Osteoblast (primary cell): ENCODE measurements around the gene CCDC27. TPM values are rescaled to one million over a fixed set of nuclear protein-coding genes. Genes with fewer than 3 reads are reported as not detected.
A peak's percentile ranks its signal among the peaks of the same experiment; 100 is the strongest.
"Not testable (repeated sequence)": the region's sequence is repeated elsewhere in the genome, so short reads cannot be mapped to it uniquely, and the experiment has no call there.

Experiments used
- DNase-seq: peaks from one replicate; pipeline ENCODE4 v3.0.0; 2011; ENCODE audit warnings: low spot score, mixed read lengths; ENCODE audit not compliant: insufficient read length; ENCODE audit errors: missing footprints
- H2AFZ ChIP-seq: 2 replicates; pipeline ENCODE4 v1.6.0; 2011; ENCODE audit warnings: mild to moderate bottlenecking, low read length
- H3K27ac ChIP-seq: 2 replicates; pipeline ENCODE4 v1.5.1; 2011; ENCODE audit warnings: mild to moderate bottlenecking, low read depth, low read length, moderate library complexity
- H3K27me3 ChIP-seq: 2 replicates; pipeline ENCODE4 v1.6.0; 2012; ENCODE audit warnings: mild to moderate bottlenecking, control low read depth, inconsistent platforms, low read length, moderate library complexity; ENCODE audit not compliant: insufficient read depth
- H3K36me3 ChIP-seq: 2 replicates; pipeline ENCODE4 v1.5.1; 2011; ENCODE audit warnings: mild to moderate bottlenecking, low read length, control low read depth, moderate library complexity; ENCODE audit not compliant: insufficient read depth
- H3K4me1 ChIP-seq: 2 replicates; pipeline ENCODE4 v1.5.1; 2011; ENCODE audit warnings: mild to moderate bottlenecking, low read length, control low read depth, moderate library complexity; ENCODE audit not compliant: insufficient read depth
- H3K4me2 ChIP-seq: 2 replicates; pipeline ENCODE4 v1.6.0; 2011; ENCODE audit warnings: mild to moderate bottlenecking, low read length; ENCODE audit not compliant: insufficient read depth
- H3K4me3 ChIP-seq: fragments of 200-600 bp; sonication (generic); 3 replicates; pipeline ENCODE4 v1.5.1; 2012; ENCODE audit warnings: mild to moderate bottlenecking, low read length, inconsistent platforms; ENCODE audit not compliant: insufficient read depth
- H3K79me2 ChIP-seq: 2 replicates; pipeline ENCODE4 v1.6.0; 2012; ENCODE audit warnings: mild to moderate bottlenecking, low read length, control low read depth, inconsistent platforms; ENCODE audit not compliant: insufficient read depth
- H3K9me3 ChIP-seq: 2 replicates; pipeline ENCODE4 v1.5.1; 2011; ENCODE audit warnings: low read depth, low read length, control low read depth
- H4K20me1 ChIP-seq: 2 replicates; pipeline ENCODE4 v1.6.0; 2012; ENCODE audit warnings: mild to moderate bottlenecking, low read length, control low read depth; ENCODE audit not compliant: insufficient read depth
- total RNA-seq: library from RNA; depleted of rRNA; stranded (reverse); fragments of >200 nt; gene quantifications from 2 replicates; pipeline ENCODE4 v1.2.3, GENCODE V29; 2012
- TF ChIP-seq, protein P1 (sequence below): IDR thresholded peaks from 2 replicates; pipeline ENCODE4 v1.5.1; 2011; ENCODE audit warnings: mild to moderate bottlenecking, low read depth, low read length, moderate library complexity; ENCODE audit errors: extremely low read depth

Gene CCDC27
- total RNA-seq, 1 donor = not detected

DNA sequence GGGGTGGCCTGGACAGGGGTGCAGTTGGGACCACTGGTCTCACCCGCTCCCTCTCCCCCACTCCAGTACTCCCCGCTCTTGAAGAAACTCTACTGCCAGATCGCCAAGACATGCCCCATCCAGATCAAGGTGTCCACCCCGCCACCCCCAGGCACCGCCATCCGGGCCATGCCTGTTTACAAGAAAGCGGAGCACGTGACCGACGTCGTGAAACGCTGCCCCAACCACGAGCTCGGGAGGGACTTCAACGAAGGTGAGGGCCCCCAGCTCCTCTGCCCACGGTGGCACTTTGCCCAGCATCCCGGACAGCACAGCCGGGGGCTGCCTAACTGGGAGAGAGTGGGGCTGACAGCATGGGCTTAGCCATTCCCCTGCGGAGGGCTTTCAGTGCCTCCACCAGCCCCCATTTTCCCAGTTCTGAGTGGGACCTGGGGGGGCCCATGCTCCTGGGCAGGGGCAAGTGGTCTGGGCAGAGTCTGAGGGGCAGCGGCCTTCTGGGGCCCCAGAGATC, 30.2 kb upstream of the CCDC27 start:
- H3K79me2 ChIP-seq = no peaks in the 10 kb centered on the region
- H3K9me3 ChIP-seq = no peaks in the 10 kb centered on the region
- no peaks in the 10 kb centered on the region for H4K20me1 ChIP-seq
- H3K4me2 ChIP-seq = no peak overlapping the region
- no peaks in the 10 kb centered on the region for H3K27me3 ChIP-seq
- no peak overlapping the region for H3K27ac ChIP-seq
- no peak overlapping the region for H3K4me3 ChIP-seq
- no peaks in the 10 kb centered on the region for H3K4me1 ChIP-seq
- no peak overlapping the region for H2AFZ ChIP-seq
- TF ChIP-seq, protein P1, sequence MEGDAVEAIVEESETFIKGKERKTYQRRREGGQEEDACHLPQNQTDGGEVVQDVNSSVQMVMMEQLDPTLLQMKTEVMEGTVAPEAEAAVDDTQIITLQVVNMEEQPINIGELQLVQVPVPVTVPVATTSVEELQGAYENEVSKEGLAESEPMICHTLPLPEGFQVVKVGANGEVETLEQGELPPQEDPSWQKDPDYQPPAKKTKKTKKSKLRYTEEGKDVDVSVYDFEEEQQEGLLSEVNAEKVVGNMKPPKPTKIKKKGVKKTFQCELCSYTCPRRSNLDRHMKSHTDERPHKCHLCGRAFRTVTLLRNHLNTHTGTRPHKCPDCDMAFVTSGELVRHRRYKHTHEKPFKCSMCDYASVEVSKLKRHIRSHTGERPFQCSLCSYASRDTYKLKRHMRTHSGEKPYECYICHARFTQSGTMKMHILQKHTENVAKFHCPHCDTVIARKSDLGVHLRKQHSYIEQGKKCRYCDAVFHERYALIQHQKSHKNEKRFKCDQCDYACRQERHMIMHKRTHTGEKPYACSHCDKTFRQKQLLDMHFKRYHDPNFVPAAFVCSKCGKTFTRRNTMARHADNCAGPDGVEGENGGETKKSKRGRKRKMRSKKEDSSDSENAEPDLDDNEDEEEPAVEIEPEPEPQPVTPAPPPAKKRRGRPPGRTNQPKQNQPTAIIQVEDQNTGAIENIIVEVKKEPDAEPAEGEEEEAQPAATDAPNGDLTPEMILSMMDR = no peak
- DNase-seq = no peak
- H3K36me3 ChIP-seq = no peaks in the 10 kb centered on the region

DNA sequence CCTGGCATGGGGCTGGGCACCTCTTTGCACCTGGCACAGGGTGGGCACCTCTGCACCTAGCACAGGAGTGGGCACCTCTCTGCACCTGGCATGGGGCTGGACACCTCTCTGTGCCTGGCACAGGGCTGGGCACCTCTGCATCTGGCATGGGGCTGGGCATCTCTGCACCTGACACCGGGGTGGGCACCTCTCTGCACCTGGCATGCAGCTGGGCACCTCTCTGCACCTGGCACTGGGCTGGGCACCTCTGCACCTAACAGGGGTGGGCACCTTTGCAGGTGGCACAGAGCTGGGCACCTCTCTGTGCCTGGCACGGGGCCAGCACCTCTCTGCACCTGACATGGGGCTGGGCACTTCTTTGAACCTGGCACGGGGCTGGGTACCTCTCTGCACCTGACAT, 29.4 kb upstream of the CCDC27 start:
- Histone ChIP-seq H3K27ac (no peak overlapping the region), H3K36me3 (no peaks in the 10 kb centered on the region), H3K27me3 (no peaks in the 10 kb centered on the region), H3K79me2 (no peaks in the 10 kb centered on the region), H3K4me1 (no peaks in the 10 kb centered on the region), H4K20me1 (no peaks in the 10 kb centered on the region), H2AFZ (no peak overlapping the region), H3K9me3 (no peaks in the 10 kb centered on the region), H3K4me3 (no peak overlapping the region), H3K4me2 (no peak overlapping the region)
- TF ChIP-seq, protein P1 = no peak
- DNase-seq = no peak

DNA sequence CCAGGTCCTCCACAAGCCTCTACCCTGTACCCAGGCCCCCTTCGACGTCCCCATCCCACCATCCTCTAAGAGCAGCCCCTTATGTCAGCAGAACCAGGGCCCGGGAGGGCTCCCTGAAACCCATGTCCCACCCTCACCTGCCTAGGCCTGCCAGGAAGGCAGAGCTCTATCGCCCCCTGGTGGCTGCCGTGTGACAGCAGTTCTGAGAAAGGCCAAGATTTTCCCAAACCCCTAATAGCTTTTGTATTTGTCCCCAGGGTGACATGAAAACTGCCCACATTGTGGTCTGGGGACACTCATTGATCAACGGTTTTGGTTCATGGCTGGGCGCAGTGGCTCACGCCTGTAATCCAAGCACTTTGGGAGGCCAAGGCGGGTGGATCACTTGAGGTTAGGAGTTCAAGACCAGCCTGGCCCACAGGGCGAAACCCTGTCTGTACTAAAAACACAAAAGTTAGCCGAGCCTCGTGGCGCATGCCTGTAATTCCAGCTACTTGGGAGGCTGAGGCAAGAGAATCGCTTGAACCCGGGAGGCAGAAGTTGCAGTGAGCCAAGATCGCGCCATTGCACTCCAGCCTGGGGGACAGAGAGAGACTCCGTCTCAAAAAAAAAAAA, 27.7 kb upstream of the CCDC27 start:
- not testable (repeated sequence) for H3K27me3 ChIP-seq, H3K9me3 ChIP-seq, H3K79me2 ChIP-seq, H4K20me1 ChIP-seq, H2AFZ ChIP-seq, H3K27ac ChIP-seq, H3K4me3 ChIP-seq, H3K36me3 ChIP-seq, H3K4me1 ChIP-seq, H3K4me2 ChIP-seq
- DNase-seq = peak; percentile 97
- TF ChIP-seq, protein P1 = peak; percentile 92

DNA sequence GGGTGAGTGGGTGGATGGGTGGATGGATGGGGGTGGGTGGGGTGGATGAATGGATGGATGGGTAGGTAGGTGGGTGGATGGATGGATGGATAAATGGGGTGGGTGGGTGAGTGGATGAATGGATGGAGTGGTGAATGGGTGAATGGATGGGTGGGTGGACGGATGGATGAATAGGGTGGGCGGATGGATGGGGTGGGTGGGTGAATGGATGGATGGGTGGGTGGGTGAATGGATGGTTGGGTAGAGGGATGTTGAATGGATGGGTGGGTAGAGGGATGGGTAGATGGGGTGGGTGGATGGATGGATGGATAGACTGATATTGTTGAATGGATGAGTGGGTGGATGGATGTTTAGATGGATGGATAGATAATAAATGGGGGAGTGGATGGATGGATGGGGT, 26.9 kb upstream of the CCDC27 start:
- Histone ChIP-seq H3K27ac (no peak overlapping the region), H3K36me3 (no peaks in the 10 kb centered on the region), H3K9me3 (no peaks in the 10 kb centered on the region), H2AFZ (no peak overlapping the region), H3K4me3 (no peak overlapping the region), H3K27me3 (no peaks in the 10 kb centered on the region), H4K20me1 (no peaks in the 10 kb centered on the region), H3K4me1 (no peaks in the 10 kb centered on the region), H3K79me2 (no peaks in the 10 kb centered on the region), H3K4me2 (no peak overlapping the region)
- TF ChIP-seq, protein P1 = no peak
- peak; percentile 32 for DNase-seq
